AG10803 (cell line): ENCODE data around the gene RNF144B.
"Not testable (repeated sequence)": the region's sequence is repeated elsewhere in the genome, so short reads cannot be mapped to it uniquely, and the experiment has no call there.

Experiments
- DNase-seq: peaks from one replicate; pipeline ENCODE4 v3.0.0; 2010; ENCODE audit warnings: low read depth
- H3K4me3 ChIP-seq: 2 replicates; pipeline ENCODE4 v1.5.1; 2011; ENCODE audit warnings: mild to moderate bottlenecking, low read length, control low read depth
- CTCF ChIP-seq: conservative IDR thresholded peaks from 2 replicates; pipeline ENCODE4 v1.5.1; 2011; ENCODE audit warnings: mild to moderate bottlenecking, low read length, control low read depth, inconsistent platforms

The RNF144B gene

DNA sequence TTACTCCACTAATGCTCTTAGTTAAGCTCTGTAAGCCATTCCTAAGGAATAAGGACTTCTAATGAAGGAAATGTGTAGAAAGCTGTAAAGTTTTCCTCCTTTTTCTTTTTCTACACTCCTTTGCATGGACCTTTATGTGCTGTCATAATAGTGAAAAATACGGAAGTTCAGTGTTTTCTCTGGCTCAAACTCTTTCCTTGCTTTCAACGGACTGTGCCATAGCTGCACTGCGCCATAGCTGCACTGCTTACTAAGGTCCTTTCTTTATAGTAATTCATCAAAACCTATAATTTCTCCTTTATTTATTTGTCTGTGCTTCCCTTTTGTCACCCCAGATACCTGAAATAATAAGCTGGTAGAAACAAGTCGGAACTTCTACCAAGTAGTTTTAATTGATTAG, 67.3 kb downstream of the RNF144B start:
- H3K4me3 ChIP-seq, result no peak overlapping the region
- TF ChIP-seq CTCF, result no peak
- no peak for DNase-seq

DNA sequence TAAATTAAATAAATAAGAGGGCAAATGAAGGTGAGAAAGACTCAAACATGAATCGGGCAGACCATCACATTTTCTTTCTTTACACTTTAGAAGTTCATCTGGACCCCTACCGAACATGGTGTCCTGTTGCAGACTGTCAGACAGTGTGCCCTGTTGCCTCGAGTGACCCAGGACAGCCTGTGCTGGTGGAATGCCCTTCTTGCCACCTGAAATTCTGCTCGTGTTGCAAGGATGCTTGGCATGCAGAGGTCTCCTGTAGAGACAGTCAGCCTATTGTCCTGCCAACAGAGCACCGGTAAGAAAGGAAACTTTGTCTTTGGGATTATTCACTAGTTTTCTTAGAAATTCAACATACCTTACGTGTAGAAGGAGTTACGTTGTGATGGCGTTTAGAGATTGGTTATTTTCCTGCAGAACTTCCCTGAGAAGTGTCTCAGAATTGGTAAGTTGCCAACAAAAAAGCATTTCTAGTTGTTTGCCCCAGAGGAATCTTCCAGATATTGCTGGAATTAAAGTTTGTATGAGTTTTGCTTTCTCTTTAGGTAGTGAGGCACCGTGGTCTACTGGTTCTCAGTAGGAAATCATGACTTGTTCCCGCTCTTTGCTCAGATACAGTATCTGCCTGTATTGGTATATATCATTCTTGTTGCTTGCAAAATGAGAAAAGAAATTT, 70.1 kb downstream of the RNF144B start:
- no peak for TF ChIP-seq CTCF
- DNase-seq, result no peak
- no peak overlapping the region for H3K4me3 ChIP-seq

- DNase-seq, H3K4me3 ChIP-seq: not testable (repeated sequence)
Measured at GRCh38 chr6:18458086-18458485, 70.9 kb downstream of the RNF144B start.

GRCh38 chr6:18463429-18463828, 76.3 kb downstream of the RNF144B start:
- no peak overlapping the region for H3K4me3 ChIP-seq
- DNase-seq, result no peak
- no peak for TF ChIP-seq CTCF

DNA sequence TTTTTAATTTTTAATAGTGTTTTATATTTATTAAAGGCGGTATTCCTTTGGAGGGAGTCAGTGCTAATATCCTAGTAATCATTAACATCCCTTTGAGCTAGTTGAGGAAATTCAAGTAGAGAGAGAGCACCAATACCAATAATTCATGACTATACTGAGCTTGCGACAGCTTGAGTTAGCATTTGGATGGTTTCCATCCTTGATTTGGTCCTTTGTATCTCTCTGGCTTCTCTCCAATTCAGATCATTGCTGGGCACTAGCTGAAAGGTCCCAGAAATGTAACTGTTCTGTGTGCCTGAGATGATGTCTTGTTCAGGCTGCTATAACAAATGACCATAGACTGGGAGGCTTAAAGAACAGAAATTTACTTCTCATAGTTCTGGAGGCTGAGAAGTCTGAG, 77.0 kb downstream of the RNF144B start:
- no peak for TF ChIP-seq CTCF
- no peak for DNase-seq
- no peak overlapping the region for H3K4me3 ChIP-seq

GRCh38 chr6:18465410-18466154, 78.4 kb downstream of the RNF144B start:
- TF ChIP-seq CTCF, result no peak
- H3K4me3 ChIP-seq, result no peak overlapping the region
- DNase-seq, result no peak

DNA sequence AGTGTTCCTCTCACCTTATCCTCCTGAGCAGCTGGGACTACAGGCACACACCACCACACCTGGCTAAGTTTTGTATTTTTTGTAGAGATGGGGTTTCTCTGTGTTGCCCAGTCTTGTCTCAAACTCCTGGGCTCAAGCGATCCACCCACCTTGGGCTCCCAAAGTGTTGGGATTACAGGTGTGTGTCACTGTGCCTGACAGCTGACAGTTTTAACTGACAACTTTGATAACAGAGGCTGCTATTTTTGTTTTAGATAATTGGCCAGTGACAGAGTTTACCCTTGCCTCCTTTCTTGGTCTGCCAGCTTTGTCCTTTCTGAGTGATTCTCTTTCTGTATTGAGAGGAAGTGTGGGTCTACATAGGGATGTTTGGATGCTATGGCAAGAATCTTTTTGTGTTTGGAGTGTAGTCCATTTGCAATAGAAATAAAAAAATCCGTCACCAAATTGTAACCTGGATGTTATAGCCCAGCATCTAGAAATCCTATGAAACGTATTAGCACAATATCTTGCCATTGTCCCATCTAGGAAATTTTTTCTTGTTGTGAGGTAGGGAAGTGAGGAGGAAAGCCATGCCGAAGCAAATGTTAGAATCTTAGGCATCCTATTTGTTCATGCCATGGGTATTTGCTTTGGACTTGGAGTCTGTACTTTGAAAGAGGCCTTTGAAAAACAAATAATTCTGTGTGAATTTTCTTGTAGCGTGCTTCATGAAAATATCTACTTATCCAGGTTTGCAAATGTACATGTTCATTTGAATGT, 80.8 kb downstream of the RNF144B start:
- TF ChIP-seq CTCF, result no peak
- no peak for DNase-seq
- H3K4me3 ChIP-seq, result no peak overlapping the region
